HUDEP-2 (cell line): ENCODE measurements around the gene WWOX.

Experiments
- DNase-seq, 76 experiments: peaks; one replicate each; lab custom pipeline; 2025; ENCODE audit not compliant: unreplicated experiment in 76 of 76; lab: John Stamatoyannopoulos, UW

Gene WWOX

DNA sequence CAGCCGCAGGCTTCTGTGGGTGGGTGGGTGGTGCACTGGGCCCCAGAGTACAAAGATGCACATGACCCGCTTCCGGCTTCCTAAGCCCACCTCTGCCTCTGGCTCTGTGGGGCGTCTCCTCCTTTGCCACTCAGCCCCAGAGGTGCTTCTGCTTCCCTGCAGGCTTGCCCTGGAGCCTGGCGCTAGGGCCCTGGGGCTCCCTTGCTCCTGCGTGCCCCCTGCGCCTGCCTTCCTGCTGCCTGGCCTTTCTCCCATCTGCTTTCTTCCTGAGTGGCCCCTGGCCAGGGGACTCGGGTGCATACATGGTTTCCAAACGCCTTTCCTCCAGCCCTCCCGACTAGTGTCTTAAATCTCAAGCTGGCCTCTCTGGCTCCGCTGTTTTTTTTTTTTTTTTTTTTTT lies 3.4 kb downstream of the WWOX start:
- no peak for DNase-seq

DNA sequence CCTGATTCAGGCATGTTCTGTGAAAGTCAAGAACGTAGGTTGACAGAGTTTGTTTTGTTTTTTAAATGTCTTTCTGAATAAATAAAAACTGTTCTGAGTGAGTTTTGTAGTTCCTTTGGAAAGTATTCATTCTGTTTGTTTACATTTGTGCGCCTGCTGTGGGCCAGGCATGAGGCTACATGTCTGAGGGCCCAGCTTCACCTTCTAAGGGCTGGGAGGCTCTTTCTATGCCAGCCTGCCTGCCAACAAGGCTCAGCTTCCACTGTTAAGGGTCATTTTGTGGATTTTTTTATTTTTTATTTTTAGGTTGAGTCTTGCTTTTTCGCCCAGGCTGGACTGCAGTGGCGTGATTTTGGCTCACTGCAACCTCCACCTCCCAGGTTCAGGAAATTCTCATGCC lies 6.1 kb downstream of the WWOX start:
- no peak for DNase-seq

DNA sequence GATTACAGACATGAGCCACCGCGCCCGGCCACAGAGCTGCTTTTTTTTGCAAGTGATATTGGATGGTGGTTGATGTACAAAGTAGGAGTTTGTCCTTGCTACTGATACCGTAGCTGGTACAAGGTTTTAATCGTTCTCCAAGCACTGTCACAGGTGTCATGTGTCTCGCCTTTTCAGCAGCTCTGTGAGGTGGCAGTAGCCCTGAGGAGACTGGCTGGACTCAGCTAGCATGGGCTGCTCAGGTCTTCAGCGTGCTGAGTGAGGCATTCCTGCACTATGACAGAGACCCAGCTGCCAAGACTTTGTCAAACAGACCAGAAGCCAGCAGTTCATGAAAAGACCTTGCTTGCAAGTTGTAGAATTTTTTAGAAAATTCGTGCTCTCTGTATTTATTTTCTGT lies 7.2 kb downstream of the WWOX start:
- no peak for DNase-seq

DNA sequence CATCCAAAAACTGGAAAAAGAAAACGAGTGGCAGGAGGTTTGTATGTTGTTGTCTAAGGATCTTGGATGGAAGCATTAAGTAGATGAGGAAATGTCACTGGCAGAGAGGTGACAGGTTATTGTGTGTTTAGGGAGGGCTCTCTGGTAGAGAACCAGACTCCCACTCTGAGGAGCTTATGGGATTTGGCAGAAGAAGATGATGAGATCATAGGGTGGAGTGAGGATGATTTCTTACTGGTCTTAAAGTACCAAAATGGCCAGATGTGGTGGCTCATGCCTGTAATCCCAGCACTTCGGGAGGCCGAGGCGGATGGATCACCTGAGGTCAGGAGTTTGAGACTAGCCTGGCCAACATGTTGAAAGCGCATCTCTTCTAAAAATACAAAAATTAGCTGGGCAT lies 9.0 kb downstream of the WWOX start:
- DNase-seq = no peak

DNA sequence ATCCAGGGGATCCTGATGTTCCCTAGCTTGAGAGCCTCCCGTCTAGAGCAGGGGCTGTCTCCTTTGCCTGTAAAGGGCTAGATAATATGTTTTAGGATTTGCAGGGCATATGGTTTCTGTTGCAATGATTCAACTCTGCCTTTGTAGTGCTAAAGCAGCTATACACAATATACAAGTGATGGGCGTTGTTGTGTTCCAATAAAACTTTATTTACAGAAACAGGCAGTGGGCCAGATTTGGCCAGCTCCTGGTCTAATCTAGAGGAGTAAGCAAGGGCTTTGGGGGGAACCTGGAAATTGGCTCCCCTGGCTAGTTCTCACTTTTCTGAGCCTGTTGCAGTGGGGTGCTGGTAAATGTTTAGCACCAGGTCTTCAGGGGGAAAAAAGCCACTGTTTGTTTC lies 13.8 kb downstream of the WWOX start:
- no peak for DNase-seq

DNA sequence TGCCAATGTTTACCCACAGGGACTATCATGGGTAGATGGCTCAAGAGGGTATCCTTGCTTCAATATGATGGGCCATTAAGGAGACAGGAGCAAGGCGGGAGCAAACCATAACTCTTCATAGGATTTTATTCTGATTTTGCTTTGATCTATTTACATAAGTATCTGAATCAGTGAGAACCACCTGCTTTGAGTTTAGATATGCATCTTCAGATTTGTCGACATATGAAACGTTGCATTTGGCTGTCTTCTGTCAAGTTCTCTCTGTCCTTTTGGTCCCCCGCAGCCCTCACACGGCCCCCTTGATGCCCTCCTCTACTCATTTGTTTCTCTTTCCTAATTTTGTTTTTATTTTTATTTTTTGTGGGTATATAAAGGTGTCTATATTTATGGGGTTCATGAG lies 16.2 kb downstream of the WWOX start:
- no peak for DNase-seq

GRCh38 chr16:78116946-78117345 lies 17.5 kb downstream of the WWOX start:
- no peak for DNase-seq

GRCh38 chr16:78117391-78117790 lies 17.9 kb downstream of the WWOX start:
- DNase-seq = peak in 1 of 76 experiments; percentile 0

GRCh38 chr16:78118469-78119025 lies 19.1 kb downstream of the WWOX start:
- DNase-seq = no peak

GRCh38 chr16:78122774-78123315 lies 23.4 kb downstream of the WWOX start:
- peak in 31 of 76 experiments; percentile 4 to 59 (median 25) for DNase-seq

- no peak for DNase-seq
Observed at GRCh38 chr16:78125112-78125844, 25.8 kb downstream of the WWOX start.

DNA sequence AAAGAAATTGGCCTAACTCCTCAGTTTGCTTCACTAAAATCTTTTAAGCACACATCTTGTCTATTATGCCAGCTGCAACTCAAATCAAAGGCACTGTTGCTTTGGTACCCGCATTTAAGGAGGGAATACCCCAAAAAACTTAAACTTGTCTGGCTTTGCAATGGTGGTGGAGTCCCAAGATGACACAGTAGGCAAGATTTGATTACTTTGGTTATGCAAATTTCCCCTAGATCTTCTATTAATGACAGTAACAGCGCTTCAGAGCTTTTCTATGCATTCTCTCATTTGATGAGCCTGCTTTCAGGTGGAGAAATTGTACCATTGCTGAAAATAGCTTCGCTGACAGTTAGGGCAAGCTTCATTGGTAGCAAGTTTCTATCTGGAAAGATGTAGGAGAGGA lies 27.2 kb downstream of the WWOX start:
- DNase-seq = no peak

- DNase-seq = no peak
Observed at GRCh38 chr16:78127130-78127529, 27.7 kb downstream of the WWOX start.

DNA sequence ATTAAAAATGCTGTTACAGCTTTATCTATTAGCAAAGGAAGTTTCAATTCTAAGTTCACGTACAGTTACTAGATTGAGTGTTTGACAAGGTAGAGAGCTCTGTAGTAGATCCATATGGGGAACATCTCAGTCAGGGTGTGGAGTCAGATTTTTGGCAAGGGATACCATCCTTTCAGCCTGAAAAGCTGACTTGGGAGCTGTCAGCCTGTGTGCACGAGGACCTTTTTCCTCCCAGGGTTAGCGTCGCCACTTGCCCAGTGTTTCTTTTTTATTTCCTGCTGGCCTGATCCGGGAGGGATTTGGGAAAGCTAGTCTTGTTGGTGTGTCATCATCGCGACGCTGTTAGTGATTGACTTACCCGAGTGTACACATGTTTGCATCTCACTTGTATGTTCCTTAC lies 29.5 kb downstream of the WWOX start:
- DNase-seq = no peak

DNA sequence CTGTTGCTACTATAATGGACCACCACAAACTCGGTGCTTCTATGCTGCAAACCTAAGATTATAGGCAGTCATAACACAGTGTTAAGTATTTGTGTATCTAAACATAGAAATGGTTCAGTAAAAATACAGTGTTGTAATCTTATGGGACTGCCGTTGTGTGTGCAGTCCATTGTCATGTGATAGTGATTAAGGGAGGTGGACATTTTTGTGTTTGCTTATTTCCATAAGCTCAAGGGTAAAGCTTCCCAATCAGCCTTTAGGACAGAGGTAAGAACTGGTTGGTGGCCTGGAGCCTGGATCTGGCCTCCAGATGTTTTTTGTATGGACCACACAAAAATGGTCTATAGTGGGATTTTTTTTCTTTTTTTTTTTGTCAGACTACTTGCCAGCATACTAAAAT lies 29.9 kb downstream of the WWOX start:
- DNase-seq = no peak

GRCh38 chr16:78130083-78130608 lies 30.7 kb downstream of the WWOX start:
- DNase-seq = no peak

- no peak for DNase-seq
Observed at GRCh38 chr16:78130950-78131349, 31.5 kb downstream of the WWOX start.

DNA sequence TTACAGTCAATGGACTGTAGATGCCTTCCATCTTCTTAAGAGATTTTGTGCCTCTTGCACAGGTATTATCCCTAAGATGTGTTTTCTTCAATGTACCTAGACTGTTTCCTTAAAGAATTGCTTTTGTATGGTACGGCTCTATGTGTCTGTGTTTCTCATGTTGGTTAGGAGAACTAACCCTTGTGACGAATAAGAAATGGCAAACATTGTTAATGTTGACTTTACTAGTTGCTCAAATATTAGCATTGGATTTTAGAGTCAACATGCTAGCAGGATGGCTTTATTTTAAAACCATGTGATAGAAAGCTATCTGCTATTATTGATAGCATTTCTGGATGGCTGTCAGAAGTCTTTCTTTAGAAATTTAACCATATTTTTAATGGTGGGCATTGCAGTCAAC lies 34.5 kb downstream of the WWOX start:
- no peak for DNase-seq

- no peak for DNase-seq
Observed at GRCh38 chr16:78134944-78135619, 35.6 kb downstream of the WWOX start.

DNA sequence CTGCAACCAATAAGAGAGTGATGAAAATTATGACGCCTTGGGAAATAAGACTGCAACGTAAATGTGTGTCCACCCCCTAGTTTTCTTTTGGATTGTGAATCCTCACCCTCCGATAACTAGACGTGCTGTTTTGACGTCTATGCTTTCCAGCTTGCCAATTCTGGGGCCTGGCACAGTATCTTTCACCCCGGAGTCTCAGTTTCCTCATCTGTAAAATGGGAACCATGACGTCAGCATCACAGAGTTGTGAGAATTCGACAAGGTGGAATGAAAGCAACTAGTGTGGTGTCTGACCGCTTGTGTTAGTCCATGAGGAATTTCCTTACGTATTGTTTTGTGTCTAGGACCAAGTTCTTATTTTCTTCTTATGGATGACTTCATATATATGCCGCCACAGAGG lies 37.7 kb downstream of the WWOX start:
- DNase-seq = no peak

GRCh38 chr16:78137782-78138616 lies 38.5 kb downstream of the WWOX start:
- DNase-seq = no peak
